Measurements from ENCODE around the gene NFATC2IP.

NFATC2IP gene

DNA sequence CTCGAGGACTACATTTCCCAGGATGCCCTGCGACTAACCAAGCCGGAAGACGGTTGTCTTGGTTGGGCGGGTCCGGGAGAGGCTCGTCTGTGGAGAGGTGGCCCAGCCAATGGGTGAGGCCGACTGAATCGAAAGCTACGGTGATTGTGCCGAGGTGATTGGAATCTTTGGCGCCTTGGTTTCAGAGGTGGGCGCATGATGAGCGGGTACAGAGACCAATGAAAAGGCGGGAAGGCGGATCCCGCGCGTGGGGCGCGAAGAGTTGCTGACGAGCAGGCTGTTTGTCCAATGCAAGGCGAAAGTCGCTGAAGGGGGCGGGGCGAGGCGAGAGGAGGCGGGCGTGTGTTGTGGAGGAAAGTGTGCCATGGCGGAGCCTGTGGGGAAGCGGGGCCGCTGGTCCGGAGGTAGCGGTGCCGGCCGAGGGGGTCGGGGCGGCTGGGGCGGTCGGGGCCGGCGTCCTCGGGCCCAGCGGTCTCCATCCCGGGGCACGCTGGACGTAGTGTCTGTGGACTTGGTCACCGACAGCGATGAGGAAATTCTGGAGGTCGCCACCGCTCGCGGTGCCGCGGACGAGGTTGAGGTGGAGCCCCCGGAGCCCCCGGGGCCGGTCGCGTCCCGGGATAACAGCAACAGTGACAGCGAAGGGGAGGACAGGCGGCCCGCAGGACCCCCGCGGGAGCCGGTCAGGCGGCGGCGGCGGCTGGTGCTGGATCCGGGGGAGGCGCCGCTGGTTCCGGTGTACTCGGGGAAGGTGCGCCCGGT is at the start of gene NFATC2IP:
Gene NFATC2IP, plus strand, starts transcription at position 290 of the 762 bp plus-strand sequence. Its CDS starts 75 bp downstream, at position 365.
- peak; percentile 99 for DNase-seq (ENCODE audit: low spot score)

DNA sequence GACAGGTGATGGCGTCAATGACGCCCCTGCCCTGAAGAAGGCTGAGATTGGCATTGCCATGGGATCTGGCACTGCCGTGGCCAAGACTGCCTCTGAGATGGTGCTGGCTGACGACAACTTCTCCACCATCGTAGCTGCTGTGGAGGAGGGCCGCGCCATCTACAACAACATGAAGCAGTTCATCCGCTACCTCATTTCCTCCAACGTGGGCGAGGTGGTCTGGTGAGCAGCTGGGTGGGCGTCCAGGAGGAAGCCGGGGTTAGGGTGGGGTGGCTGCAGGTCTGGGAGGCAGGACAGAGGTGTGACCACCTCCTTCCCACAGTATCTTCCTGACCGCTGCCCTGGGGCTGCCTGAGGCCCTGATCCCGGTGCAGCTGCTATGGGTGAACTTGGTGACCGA is 48.9 kb upstream of the NFATC2IP start:
- no peak for DNase-seq (ENCODE audit: low spot score)

GRCh38 chr16:28902909-28903308 is 47.8 kb upstream of the NFATC2IP start:
- DNase-seq (ENCODE audit: low spot score) = no peak

DNA sequence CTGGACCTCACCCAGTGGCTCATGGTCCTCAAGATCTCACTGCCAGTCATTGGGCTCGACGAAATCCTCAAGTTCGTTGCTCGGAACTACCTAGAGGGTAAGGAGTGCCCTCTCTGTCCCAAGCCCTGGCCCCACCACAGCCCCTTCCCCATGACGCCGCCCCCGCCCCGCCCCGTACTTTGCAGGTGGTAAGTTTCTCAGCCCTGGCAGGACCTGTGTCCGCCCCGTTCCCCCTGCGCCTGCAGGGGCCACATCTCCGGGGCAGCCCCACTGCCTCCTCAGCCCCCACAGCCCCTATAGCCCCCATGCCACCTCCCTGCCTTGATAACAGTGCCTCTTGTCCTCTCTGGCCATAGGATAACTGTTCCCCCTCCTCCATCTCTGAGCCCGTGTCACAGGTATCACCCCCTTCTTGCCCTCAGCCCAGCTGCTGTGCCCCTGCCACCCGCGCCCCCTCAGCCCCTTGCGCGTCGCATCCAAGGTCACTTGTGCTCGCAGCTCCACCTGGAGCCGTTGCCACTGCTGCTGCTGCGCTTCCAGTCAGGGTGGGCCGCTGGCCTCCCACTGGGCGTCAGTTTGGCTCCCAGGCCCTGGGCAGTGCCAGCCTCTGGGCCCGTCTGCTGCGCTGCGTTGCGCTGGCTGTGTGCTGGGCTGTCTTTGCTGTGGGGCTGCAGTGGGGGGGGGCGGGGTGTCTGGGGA is 47.2 kb upstream of the NFATC2IP start:
- no peak for DNase-seq (ENCODE audit: low spot score)

DNA sequence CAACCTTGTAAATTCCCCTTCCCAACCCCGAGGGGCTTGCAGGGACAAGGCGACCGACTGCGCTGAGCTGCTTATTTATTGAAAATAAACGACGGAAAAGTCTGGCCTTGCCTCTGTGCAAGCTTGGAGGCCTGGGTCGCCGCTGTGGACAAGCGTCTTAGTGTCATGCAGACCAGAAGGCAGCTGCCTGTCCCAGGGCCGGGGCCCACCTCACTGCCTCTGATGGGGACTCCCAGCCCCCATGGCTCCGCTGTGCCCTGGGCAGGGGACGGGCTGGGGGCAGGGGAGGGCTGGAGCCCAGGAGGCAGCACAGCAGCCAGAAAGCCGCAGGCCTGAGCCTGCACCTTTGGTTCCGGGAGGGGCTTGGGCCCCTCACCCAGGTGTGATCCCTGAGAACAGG is 46.4 kb upstream of the NFATC2IP start:
- DNase-seq (ENCODE audit: low spot score) = no peak

- DNase-seq (ENCODE audit: low spot score) = no peak
These were observed 45.9 kb upstream of the NFATC2IP start for GRCh38 chr16:28904828-28905227.

- no peak for DNase-seq (ENCODE audit: low spot score)
These were observed 45.4 kb upstream of the NFATC2IP start for GRCh38 chr16:28905229-28905754.

- DNase-seq (ENCODE audit: low spot score) = no peak
These were observed 44.9 kb upstream of the NFATC2IP start for GRCh38 chr16:28905800-28906372.

GRCh38 chr16:28910086-28911031 is 40.4 kb upstream of the NFATC2IP start:
- no peak for DNase-seq (ENCODE audit: low spot score)

GRCh38 chr16:28912558-28912957 is 38.2 kb upstream of the NFATC2IP start:
- no peak for DNase-seq (ENCODE audit: low spot score)

DNA sequence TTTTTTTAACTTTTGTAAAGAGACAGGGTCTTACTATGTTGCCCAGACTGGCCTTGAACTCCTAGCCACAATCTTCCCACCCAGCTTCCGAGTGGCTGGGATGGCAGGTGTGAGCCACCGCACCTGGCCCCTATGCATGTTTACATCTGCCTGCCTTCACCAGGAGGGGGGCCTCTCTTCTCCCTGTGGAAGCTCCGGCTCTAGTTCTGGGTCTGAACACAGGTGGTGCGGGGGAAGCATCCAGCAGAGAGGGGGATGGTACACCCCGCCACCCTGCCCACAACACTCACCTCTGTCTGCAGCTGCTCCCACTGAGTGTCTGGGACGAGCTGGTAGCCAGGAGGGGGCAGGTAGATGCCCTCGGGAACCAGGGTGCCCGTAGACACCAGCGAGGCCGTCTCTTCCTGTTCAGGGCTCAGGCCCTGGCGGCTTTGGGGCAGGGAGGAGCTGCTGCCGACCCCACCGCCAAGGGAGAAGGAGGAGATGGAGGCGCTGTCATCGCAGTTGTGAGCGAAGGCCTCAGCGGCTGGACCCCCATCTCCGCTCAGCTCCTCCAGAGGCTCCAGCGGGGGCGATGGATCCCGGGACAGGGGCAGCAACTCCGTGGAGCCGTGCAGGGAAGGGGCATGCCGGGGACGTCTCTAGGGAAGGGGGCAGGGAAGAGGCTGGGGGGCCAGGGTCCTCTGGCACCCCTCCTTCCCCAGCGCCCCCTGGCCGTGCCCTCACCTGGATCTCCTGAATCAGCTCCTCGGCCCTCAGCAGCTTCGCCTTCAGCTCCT is 36.6 kb upstream of the NFATC2IP start:
- no peak for DNase-seq (ENCODE audit: low spot score)

- DNase-seq (ENCODE audit: low spot score) = peak; percentile 11
These were observed 35.6 kb upstream of the NFATC2IP start for GRCh38 chr16:28915181-28915580.

- no peak for DNase-seq (ENCODE audit: low spot score)
These were observed 33.6 kb upstream of the NFATC2IP start for GRCh38 chr16:28917095-28917494.

- no peak for DNase-seq (ENCODE audit: low spot score)
These were observed 32.0 kb upstream of the NFATC2IP start for GRCh38 chr16:28918698-28919097.

GRCh38 chr16:28923231-28923587 is 27.5 kb upstream of the NFATC2IP start:
- no peak for DNase-seq (ENCODE audit: low spot score)

DNA sequence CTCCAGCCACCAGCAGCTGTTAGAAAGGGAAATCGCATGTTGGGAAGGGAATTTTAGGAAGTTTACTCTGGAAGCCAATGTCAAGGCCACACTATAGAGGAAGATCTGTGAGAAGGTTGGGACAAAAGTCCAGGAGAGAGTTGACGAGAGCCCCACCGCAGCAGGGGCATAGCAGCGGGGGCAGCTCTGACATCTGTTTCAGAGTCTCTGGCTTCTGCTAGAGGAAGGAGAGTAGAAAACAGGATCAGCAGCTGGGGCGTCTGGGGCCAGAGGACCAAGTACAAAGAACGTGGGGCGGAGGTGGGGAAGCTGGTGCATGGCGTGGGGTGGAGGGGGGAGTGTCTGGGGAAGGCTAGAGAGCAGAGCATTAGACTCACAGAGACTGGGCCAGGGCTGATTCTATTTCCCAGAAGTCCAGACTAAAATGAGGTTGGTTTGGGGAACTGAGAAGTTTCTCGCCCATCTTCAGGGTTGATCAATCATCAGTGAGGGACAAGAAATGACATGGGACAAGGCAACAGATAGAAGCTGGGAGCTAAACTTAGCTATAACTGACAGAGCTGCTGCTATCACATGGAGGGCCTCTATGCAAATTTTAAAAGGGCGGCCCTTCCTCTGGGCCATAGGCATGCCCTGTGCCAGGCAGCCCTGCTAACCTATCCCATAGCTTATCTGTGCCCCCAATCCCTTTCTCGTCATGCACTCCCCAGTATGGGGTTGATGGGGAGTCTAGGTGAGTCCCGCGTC is 26.9 kb upstream of the NFATC2IP start:
- DNase-seq (ENCODE audit: low spot score) = no peak

DNA sequence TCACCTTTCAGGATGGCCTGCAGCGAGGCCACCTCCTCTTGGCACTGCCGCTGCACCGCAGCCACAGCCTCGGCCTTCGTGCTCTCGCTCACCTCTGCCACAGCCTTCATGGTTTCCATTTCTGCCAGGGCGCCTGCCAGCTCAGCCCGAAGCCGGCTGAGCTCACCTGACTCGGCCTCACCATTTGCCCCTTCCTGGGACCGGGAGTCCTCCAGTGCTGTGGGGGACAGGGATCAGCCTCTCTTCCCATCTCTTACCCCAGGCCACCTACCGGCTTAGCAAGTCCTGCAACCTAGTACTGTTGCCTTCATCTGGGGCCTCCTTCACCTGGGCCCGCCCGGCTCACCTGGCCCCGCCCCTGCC is 26.4 kb upstream of the NFATC2IP start:
- no peak for DNase-seq (ENCODE audit: low spot score)

- DNase-seq (ENCODE audit: low spot score) = peak; percentile 85
These were observed 25.9 kb upstream of the NFATC2IP start, which contains the start of gene RABEP2 for GRCh38 chr16:28924762-28925385. RABEP2 (minus strand) TSS chr16:28925238; CDS start chr16:28925163, 75 bp downstream.

DNA sequence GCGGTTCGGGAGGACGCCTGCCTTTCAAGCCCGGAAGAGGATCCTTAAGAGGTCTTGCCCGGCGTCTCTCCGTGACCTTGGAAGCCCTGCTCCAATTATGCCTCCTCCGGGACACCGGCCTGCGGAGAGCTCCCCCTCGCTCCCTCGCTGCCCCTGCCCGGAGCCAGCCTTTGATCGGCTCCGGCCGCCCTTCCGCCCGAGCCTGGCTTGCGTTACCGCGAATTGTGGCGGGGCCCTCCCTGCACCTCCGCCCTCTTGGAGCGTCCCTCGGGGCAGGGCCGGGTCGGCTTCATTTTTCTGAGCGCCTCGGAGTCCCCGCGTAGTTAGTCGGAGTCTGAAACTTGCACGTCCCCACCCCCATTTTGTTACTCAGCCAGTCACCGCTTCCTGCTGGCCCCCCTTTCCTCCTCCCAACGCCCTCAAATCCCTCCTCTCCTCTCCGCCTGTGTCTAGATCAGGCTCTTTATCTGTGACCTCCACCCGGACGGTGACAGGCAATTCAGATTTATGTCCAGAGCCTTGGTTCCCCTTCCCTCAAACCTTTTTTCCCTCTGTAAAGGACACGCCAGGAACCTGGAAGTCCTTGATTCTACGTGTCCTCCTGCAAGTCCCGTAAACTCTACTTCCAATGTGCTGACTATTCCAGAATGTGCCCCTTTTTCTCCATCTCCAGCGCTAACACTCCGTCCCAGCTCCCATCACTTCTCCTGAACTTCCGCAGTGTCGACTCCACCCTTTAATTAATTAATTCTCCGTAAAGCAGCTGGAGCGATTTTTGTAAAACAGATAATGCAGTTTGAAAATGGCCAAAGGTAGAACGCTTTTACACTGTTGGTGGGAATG is 25.1 kb upstream of the NFATC2IP start:
- DNase-seq (ENCODE audit: low spot score) = peak; percentile 63
